ENCODE measurements around the gene FEM1A. TPM values are rescaled to one million over a fixed set of nuclear protein-coding genes. Genes with fewer than 3 reads are reported as not detected.
A peak's percentile ranks its signal among the peaks of the same experiment; 100 is the strongest.

The FEM1A gene
- total and polyA plus RNA-seq, 10 of the 15 experiments (the other 5 are each of a cell fraction or from before 2014, with no cell fraction given): 0.27 to 17.4 (median 3.8) TPM

DNA sequence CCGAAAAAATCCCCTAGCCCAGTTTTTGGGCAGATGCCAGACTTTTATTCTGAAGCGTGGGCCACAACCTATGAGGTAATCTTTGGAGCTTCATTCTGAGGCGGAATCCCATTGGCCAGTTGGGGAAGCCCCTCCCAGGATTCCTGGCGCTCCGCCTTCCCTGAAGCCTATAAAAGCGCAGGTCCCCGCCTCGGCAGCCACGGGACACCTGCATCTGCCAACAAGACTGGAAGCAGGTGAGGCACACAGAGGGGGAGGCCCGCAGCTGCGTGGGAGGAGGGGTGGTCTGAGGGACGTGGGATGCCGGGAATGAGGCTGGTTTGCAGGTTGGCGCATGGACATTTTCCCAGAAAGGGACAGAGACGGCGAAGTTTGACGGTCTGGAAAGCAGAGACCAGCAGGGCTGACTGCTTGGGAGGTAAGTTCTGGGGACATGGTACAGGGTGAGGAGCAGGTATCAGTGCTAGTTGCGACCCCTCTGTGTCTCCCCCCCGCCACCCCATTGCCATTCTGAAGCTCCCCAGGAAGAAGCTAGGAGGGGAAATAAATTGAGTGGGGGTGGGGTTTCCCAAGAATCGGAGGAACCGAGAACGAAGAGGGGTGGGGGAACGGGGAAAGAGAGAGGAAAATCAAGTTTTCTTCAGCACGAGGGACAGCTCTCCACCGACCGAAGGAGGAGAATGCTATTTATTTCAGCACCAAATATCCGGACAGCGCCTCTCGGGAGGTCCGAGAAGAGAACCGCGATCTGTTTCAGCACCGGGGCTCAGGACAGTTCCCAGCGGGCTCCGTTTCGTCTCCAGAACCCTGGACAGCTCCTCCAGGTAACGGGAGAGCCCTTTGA lies 22.4 kb upstream of the FEM1A start (continued):
- TF ChIP-seq HDAC6 (IDR thresholded peaks at IDR 0.05; ENCODE audit: unreplicated experiment) (no peak), TBL1XR1 (IDR thresholded peaks at IDR 0.05; ENCODE audit: low read depth, low read length) (no peak), CHD2 (IDR thresholded peaks at IDR 0.05; ENCODE audit: borderline replicate concordance, low read depth, low read length) (0 out of 2 replicates have a peak, but pooled peaks have one; percentile 38), IRF4 (IDR thresholded peaks at IDR 0.05; ENCODE audit: low read depth, low read length) (peak; percentile 52; the same call in 1 of the 2 replicates), SUZ12 (IDR thresholded peaks at IDR 0.05; ENCODE audit: unreplicated experiment) (no peak), RCOR1 (conservative IDR thresholded peaks at IDR 0.05; ENCODE audit: low read depth, low read length) (peak; percentile 99), RAD51 (IDR thresholded peaks at IDR 0.05) (no peak), ZNF217 (IDR thresholded peaks at IDR 0.05) (no peak), ESRRA (IDR thresholded peaks at IDR 0.05; ENCODE audit: low read length) (no peak), CEBPB (IDR thresholded peaks at IDR 0.05; ENCODE audit: borderline replicate concordance in 1 of 2, low read depth in 2 of 2, low read length in 2 of 2) (no peak), MEF2A (IDR thresholded peaks at IDR 0.05; ENCODE audit: insufficient read depth, low read depth, low read length) (0 out of 2 replicates have a peak, but pooled peaks have one; percentile 37), TCF3 (IDR thresholded peaks at IDR 0.05; ENCODE audit: borderline replicate concordance, insufficient read depth, low read depth, low read length) (no peak), NRF1 (conservative IDR thresholded peaks at IDR 0.05; ENCODE audit: low read depth, low read length) (no peak), TAF1 (IDR thresholded peaks at IDR 0.05; ENCODE audit: borderline replicate concordance, low read depth, low read length) (no peak), SREBF1 (IDR thresholded peaks at IDR 0.05; ENCODE audit: low read length) (peak; percentile 100), BCL11A (IDR thresholded peaks at IDR 0.05; ENCODE audit: low read depth, low read length) (no peak)
- TF ChIP-seq, protein P1, sequence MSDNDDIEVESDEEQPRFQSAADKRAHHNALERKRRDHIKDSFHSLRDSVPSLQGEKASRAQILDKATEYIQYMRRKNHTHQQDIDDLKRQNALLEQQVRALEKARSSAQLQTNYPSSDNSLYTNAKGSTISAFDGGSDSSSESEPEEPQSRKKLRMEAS (IDR thresholded peaks at IDR 0.05; ENCODE audit: low read depth, low read length): peak; percentile 61; the same call in 1 of the 2 replicates
- TF ChIP-seq, protein P2, sequence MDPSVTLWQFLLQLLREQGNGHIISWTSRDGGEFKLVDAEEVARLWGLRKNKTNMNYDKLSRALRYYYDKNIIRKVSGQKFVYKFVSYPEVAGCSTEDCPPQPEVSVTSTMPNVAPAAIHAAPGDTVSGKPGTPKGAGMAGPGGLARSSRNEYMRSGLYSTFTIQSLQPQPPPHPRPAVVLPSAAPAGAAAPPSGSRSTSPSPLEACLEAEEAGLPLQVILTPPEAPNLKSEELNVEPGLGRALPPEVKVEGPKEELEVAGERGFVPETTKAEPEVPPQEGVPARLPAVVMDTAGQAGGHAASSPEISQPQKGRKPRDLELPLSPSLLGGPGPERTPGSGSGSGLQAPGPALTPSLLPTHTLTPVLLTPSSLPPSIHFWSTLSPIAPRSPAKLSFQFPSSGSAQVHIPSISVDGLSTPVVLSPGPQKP (IDR thresholded peaks at IDR 0.05; ENCODE audit: low read depth, low read length): no peak; the same call in 1 of the 2 replicates
- TF ChIP-seq, protein P3, sequence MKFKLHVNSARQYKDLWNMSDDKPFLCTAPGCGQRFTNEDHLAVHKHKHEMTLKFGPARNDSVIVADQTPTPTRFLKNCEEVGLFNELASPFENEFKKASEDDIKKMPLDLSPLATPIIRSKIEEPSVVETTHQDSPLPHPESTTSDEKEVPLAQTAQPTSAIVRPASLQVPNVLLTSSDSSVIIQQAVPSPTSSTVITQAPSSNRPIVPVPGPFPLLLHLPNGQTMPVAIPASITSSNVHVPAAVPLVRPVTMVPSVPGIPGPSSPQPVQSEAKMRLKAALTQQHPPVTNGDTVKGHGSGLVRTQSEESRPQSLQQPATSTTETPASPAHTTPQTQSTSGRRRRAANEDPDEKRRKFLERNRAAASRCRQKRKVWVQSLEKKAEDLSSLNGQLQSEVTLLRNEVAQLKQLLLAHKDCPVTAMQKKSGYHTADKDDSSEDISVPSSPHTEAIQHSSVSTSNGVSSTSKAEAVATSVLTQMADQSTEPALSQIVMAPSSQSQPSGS (IDR thresholded peaks at IDR 0.05; ENCODE audit: low read length): no peak
- TF ChIP-seq, protein P4, sequence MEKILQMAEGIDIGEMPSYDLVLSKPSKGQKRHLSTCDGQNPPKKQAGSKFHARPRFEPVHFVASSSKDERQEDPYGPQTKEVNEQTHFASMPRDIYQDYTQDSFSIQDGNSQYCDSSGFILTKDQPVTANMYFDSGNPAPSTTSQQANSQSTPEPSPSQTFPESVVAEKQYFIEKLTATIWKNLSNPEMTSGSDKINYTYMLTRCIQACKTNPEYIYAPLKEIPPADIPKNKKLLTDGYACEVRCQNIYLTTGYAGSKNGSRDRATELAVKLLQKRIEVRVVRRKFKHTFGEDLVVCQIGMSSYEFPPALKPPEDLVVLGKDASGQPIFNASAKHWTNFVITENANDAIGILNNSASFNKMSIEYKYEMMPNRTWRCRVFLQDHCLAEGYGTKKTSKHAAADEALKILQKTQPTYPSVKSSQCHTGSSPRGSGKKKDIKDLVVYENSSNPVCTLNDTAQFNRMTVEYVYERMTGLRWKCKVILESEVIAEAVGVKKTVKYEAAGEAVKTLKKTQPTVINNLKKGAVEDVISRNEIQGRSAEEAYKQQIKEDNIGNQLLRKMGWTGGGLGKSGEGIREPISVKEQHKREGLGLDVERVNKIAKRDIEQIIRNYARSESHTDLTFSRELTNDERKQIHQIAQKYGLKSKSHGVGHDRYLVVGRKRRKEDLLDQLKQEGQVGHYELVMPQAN (conservative IDR thresholded peaks at IDR 0.05): peak; percentile 99
- TF ChIP-seq, protein P5, sequence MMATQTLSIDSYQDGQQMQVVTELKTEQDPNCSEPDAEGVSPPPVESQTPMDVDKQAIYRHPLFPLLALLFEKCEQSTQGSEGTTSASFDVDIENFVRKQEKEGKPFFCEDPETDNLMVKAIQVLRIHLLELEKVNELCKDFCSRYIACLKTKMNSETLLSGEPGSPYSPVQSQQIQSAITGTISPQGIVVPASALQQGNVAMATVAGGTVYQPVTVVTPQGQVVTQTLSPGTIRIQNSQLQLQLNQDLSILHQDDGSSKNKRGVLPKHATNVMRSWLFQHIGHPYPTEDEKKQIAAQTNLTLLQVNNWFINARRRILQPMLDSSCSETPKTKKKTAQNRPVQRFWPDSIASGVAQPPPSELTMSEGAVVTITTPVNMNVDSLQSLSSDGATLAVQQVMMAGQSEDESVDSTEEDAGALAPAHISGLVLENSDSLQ (IDR thresholded peaks at IDR 0.05): no peak

Data from GM12878 (cell line).